GM21447 (cell line): Measurements from ENCODE around the gene PLPP3.

ENCODE experiments used
- ATAC-seq: cut with Tn5 transposase; IDR thresholded peaks from one replicate; pipeline ENCODE4 v1.9.1; 2021; ENCODE audit not compliant: unreplicated experiment

Gene PLPP3

GRCh38 chr1:56576880-56577405, 2.4 kb downstream of the PLPP3 start:
- no peak for ATAC-seq

- no peak for ATAC-seq
Observed at GRCh38 chr1:56575865-56576264, 3.5 kb downstream of the PLPP3 start.

GRCh38 chr1:56574794-56575193, 4.6 kb downstream of the PLPP3 start:
- no peak for ATAC-seq

- no peak for ATAC-seq
Observed at GRCh38 chr1:56573311-56573710, 6.1 kb downstream of the PLPP3 start.

- ATAC-seq = no peak
Observed at GRCh38 chr1:56572334-56573050, 6.9 kb downstream of the PLPP3 start.

- no peak for ATAC-seq
Observed at GRCh38 chr1:56571448-56571847, 7.9 kb downstream of the PLPP3 start.

GRCh38 chr1:56570924-56571372, 8.4 kb downstream of the PLPP3 start:
- ATAC-seq = no peak

- no peak for ATAC-seq
Observed at GRCh38 chr1:56569661-56570060, 9.7 kb downstream of the PLPP3 start.

GRCh38 chr1:56566994-56567393, 12.4 kb downstream of the PLPP3 start:
- ATAC-seq = no peak

- ATAC-seq = no peak
Observed at GRCh38 chr1:56566061-56566744, 13.2 kb downstream of the PLPP3 start.

GRCh38 chr1:56564615-56565014, 14.7 kb downstream of the PLPP3 start:
- ATAC-seq = no peak

- ATAC-seq = no peak
Observed at GRCh38 chr1:56563568-56563967, 15.8 kb downstream of the PLPP3 start.

GRCh38 chr1:56562891-56563452, 16.4 kb downstream of the PLPP3 start:
- no peak for ATAC-seq

- ATAC-seq = no peak
Observed at GRCh38 chr1:56561227-56562019, 17.9 kb downstream of the PLPP3 start.

GRCh38 chr1:56557746-56558145, 21.6 kb downstream of the PLPP3 start:
- no peak for ATAC-seq

GRCh38 chr1:56555448-56555847, 23.9 kb downstream of the PLPP3 start:
- no peak for ATAC-seq

- ATAC-seq = no peak
Observed at GRCh38 chr1:56553046-56553445, 26.3 kb downstream of the PLPP3 start.

- no peak for ATAC-seq
Observed at GRCh38 chr1:56552349-56552748, 27.0 kb downstream of the PLPP3 start.

GRCh38 chr1:56551691-56552090, 27.7 kb downstream of the PLPP3 start:
- ATAC-seq = no peak

GRCh38 chr1:56550859-56551188, 28.5 kb downstream of the PLPP3 start:
- ATAC-seq = no peak

GRCh38 chr1:56550138-56550858, 29.1 kb downstream of the PLPP3 start:
- no peak for ATAC-seq
